IMR-90 (cell line): ENCODE results near the gene TMEM209. TPM values are rescaled to one million over a fixed set of nuclear protein-coding genes. Genes with fewer than 3 reads are reported as not detected.

Source experiments
- ATAC-seq: fragments of 200-7000 bp; cut with Tn5 transposase; 2 replicates; pipeline ENCODE4 v1.9.1; 2020; ENCODE audit warnings: low read depth, mild to moderate bottlenecking, moderate library complexity
- BruUV-seq: library from RNA; stranded (reverse); fragments of 400-500 nt; replicated peaks from 2 replicates; lab custom pipeline; 2021; lab: Mats Ljungman, UMichigan
- CTCF ChIA-PET: fragments of 300-600 bp; formaldehyde crosslinking; extraction: SDS; loops from one replicate; lab custom pipeline; 2021; ENCODE audit warnings: antibody characterized with exemption; lab: Yijun Ruan, JAX
- POLR2A ChIA-PET: fragments of 300-600 bp; sonication (Branson Sonifier 250); formaldehyde crosslinking; loops from one replicate; lab custom pipeline; 2022; ENCODE audit warnings: antibody characterized with exemption; ENCODE audit not compliant: unreplicated experiment; lab: Charles Lee
- DNase-seq: peaks from one replicate; pipeline ENCODE4 v3.0.0; 2013
- H2AFZ ChIP-seq: replicated peaks from 2 replicates; pipeline ENCODE3; 2013; ENCODE audit warnings: low read length, mild to moderate bottlenecking; ENCODE audit not compliant: poor library complexity
- H2AK5ac ChIP-seq: 2 replicates; pipeline ENCODE4 v1.6.1; 2013; ENCODE audit warnings: low read depth, low read length, inconsistent platforms
- H2AK9ac ChIP-seq: replicated peaks from 2 replicates; pipeline ENCODE3; 2013; ENCODE audit warnings: mild to moderate bottlenecking, low read depth, low read length, moderate library complexity; ENCODE audit not compliant: poor library complexity
- H2BK120ac ChIP-seq: 2 replicates; pipeline ENCODE4 v1.6.1; 2013; ENCODE audit warnings: low read depth, low read length, inconsistent platforms
- H2BK15ac ChIP-seq: 3 replicates; pipeline ENCODE4 v1.6.1; 2013; ENCODE audit warnings: low read depth, low read length, inconsistent platforms
- H2BK20ac ChIP-seq: 2 replicates; pipeline ENCODE4 v1.6.1; 2013; ENCODE audit warnings: low read depth, mild to moderate bottlenecking, inconsistent platforms, low read length, moderate library complexity
- H2BK5ac ChIP-seq: 2 replicates; pipeline ENCODE4 v1.6.1; 2013; ENCODE audit warnings: mild to moderate bottlenecking, low read depth, low read length, inconsistent platforms; ENCODE audit not compliant: poor library complexity, severe bottlenecking
- H3K14ac ChIP-seq: replicated peaks from 2 replicates; pipeline ENCODE4 v1.6.1; 2013; ENCODE audit warnings: low read depth, low read length, inconsistent platforms
- H3K18ac ChIP-seq: 2 replicates; pipeline ENCODE4 v1.6.1; 2013; ENCODE audit warnings: low read depth, low read length, control low read depth
- H3K23ac ChIP-seq: 2 replicates; pipeline ENCODE4 v1.6.1; 2013; ENCODE audit warnings: low read depth, low read length, inconsistent platforms
- H3K27ac ChIP-seq: 2 replicates; pipeline ENCODE4 v1.5.1; 2013; ENCODE audit warnings: mild to moderate bottlenecking, control low read depth, low read length; ENCODE audit not compliant: insufficient read depth
- H3K27me3 ChIP-seq: 2 replicates; pipeline ENCODE4 v1.6.1; 2013; ENCODE audit warnings: low read length; ENCODE audit not compliant: control insufficient read depth, insufficient read depth
- H3K36me3 ChIP-seq: 2 replicates; pipeline ENCODE4 v1.6.1; 2013; ENCODE audit warnings: low read length, mixed read lengths; ENCODE audit not compliant: control insufficient read depth, insufficient read depth
- H3K4ac ChIP-seq: 2 replicates; pipeline ENCODE4 v1.6.1; 2013; ENCODE audit warnings: low read depth, low read length, inconsistent platforms
- H3K4me1 ChIP-seq: 2 replicates; pipeline ENCODE4 v1.6.1; 2013; ENCODE audit warnings: low read length, mixed read lengths; ENCODE audit not compliant: control insufficient read depth, insufficient read depth
- H3K4me2 ChIP-seq: 2 replicates; pipeline ENCODE4 v1.6.1; 2013; ENCODE audit warnings: low read depth, mild to moderate bottlenecking, control low read depth, low read length, moderate library complexity
- H3K4me3 ChIP-seq: 2 replicates; pipeline ENCODE4 v1.5.1; 2013; ENCODE audit warnings: low read depth, mild to moderate bottlenecking, control low read depth, low read length, moderate library complexity; ENCODE audit not compliant: insufficient read depth
- H3K56ac ChIP-seq: 2 replicates; pipeline ENCODE4 v1.6.1; 2013; ENCODE audit warnings: low read length, inconsistent platforms; ENCODE audit not compliant: insufficient read depth; ENCODE audit errors: extremely low read depth
- H3K79me1 ChIP-seq, 2 experiments: 2 replicates each; pipeline ENCODE4 v1.6.1; 2013; ENCODE audit warnings: low read length in 2 of 2, inconsistent platforms in 1 of 2, low read depth in 1 of 2
- H3K9ac ChIP-seq: 2 replicates; pipeline ENCODE4 v1.6.1; 2013; ENCODE audit warnings: low read depth, low read length, control low read depth
- H3K9me1 ChIP-seq: 2 replicates; pipeline ENCODE4 v1.6.1; 2013; ENCODE audit warnings: low read length, inconsistent platforms; ENCODE audit not compliant: insufficient read depth
- H3K9me3 ChIP-seq: 2 replicates; pipeline ENCODE4 v1.6.1; 2013; ENCODE audit warnings: low read length; ENCODE audit not compliant: control insufficient read depth, insufficient read depth
- H4K20me1 ChIP-seq: 2 replicates; pipeline ENCODE4 v1.6.1; 2013; ENCODE audit warnings: low read length, inconsistent platforms; ENCODE audit not compliant: insufficient read depth
- H4K5ac ChIP-seq: 2 replicates; pipeline ENCODE4 v1.6.1; 2013; ENCODE audit warnings: mild to moderate bottlenecking, low read depth, low read length, control low read depth
- H4K8ac ChIP-seq, 2 experiments: 2 replicates each; pipeline ENCODE4 v1.6.1; 2013; ENCODE audit warnings: low read depth in 2 of 2, low read length in 2 of 2, control low read depth in 1 of 2, inconsistent platforms in 1 of 2
- H4K91ac ChIP-seq: 2 replicates; pipeline ENCODE4 v1.6.1; 2013; ENCODE audit warnings: low read depth, low read length, inconsistent platforms; ENCODE audit not compliant: insufficient read depth
- CEBPB ChIP-seq: IDR thresholded peaks from 2 replicates; pipeline ENCODE4 v1.6.1; 2012; ENCODE audit warnings: low read depth, low read length, improper control_type of control experiment
- CHD1 ChIP-seq: IDR thresholded peaks from 2 replicates; pipeline ENCODE4 v1.6.1; 2012; ENCODE audit warnings: low read depth, low read length, improper control_type of control experiment
- MXI1 ChIP-seq: IDR thresholded peaks from 2 replicates; pipeline ENCODE4 v1.6.1; 2012; ENCODE audit warnings: low read depth, mild to moderate bottlenecking, low read length, moderate library complexity, borderline replicate concordance
- NFE2L2 ChIP-seq: fragments of 150-350 bp; IDR thresholded peaks from 2 replicates; pipeline ENCODE4 v1.6.1; 2016; ENCODE audit warnings: low read depth, mild to moderate bottlenecking, low read length
- RCOR1 ChIP-seq: IDR thresholded peaks from 2 replicates; pipeline ENCODE4 v1.6.1; 2012; ENCODE audit warnings: mild to moderate bottlenecking, low read length, improper control_type of control experiment; ENCODE audit not compliant: insufficient replicate concordance
- SMC3 ChIP-seq: fragments of 150-350 bp; IDR thresholded peaks from 2 replicates; pipeline ENCODE4 v1.6.1; 2016; ENCODE audit warnings: low read depth, mild to moderate bottlenecking, antibody characterized with exemption, low read length, moderate library complexity
- WGBS, 2 experiments: methylation state at CpG; one replicate each; pipeline versions ENCODE4 v1.1.5 to v1.1.7; 2013; ENCODE audit warnings: missing lambda C conversion rate in 2 of 2; ENCODE audit not compliant: insufficient read length in 1 of 2; ENCODE audit errors: extremely low coverage in 2 of 2; 5-methylcytosine and 5-hydroxymethylcytosine counted together
- dilution Hi-C: fragments of 300-500 bp; cut with HindIII; formaldehyde crosslinking; loops from one replicate; pipeline ENCODE4 v1.14.3; 2018; ENCODE audit warnings: low sequenced_read_pairs; ENCODE audit not compliant: unreplicated experiment
- in situ Hi-C: fragments of 300-500 bp; cut with MboI; formaldehyde crosslinking; loops from 3 replicates; pipeline ENCODE4 v1.14.3; 2019; ENCODE audit warnings: low sequenced_read_pairs, inconsistent platforms, mixed read lengths
- intact Hi-C: fragments of 100-400 bp; cut with micrococcal nuclease; formaldehyde crosslinking; loops from 2 replicates; pipeline ENCODE4 v1.10.0; 2022
- polyA plus RNA-seq, 3 experiments: library from polyadenylated mRNA; depleted of rRNA; stranded (reverse); fragments of >200 nt; gene quantifications; 2 replicates each; pipeline ENCODE4 v1.2.3, GENCODE V29; 2012; ENCODE audit warnings: low replicate concordance in 1 of 3
- total RNA-seq: library from RNA; depleted of rRNA; stranded (reverse); fragments of >200 nt; gene quantifications from 2 replicates; pipeline ENCODE4 v1.2.3, GENCODE V29; 2012

TMEM209 gene
- total and polyA plus RNA-seq, 2 of the 4 experiments (the other 2 are of a cell fraction): 8.0 to 11.3 TPM

GRCh38 chr7:130221746-130222145 is 16.5 kb upstream of the TMEM209 start:
- peaks cover 2% of the 10 kb centered on the region; the same call in 1 of the 2 replicates for H3K27me3 ChIP-seq
- CTCF ChIA-PET: no interaction called here
- BruUV-seq: no TSS peak

More at GRCh38 chr7:130221746-130222145, 16.5 kb upstream of the TMEM209 start:
- Histone ChIP-seq H3K4me1 (no peaks in the 10 kb centered on the region; the same call in 1 of the 2 replicates), H3K4me2 (no peak overlapping the region), H3K27ac (no peak overlapping the region), H4K8ac (no peak overlapping the region), H3K9me3 (no peaks in the 10 kb centered on the region), H4K91ac (no peak overlapping the region), H3K4ac (no peak overlapping the region), H2AFZ (no peak overlapping the region), H3K79me1 (no peaks in the 10 kb centered on the region), H2BK120ac (no peak overlapping the region), H3K4me3 (no peak overlapping the region), H3K56ac (no peak overlapping the region), H3K14ac (no peak overlapping the region), H3K9me1 (no peaks in the 10 kb centered on the region), H2AK9ac (no peak overlapping the region), H2BK5ac (no peak overlapping the region), H4K20me1 (no peaks in the 10 kb centered on the region), H3K18ac (no peak overlapping the region), H2BK15ac (no peak overlapping the region), H3K36me3 (no peaks in the 10 kb centered on the region), H2BK20ac (no peak overlapping the region), H3K9ac (no peak overlapping the region), H3K23ac (no peak overlapping the region), H4K5ac (no peak overlapping the region), H2AK5ac (no peak overlapping the region)
- dilution Hi-C loops: no loop called here
- TF ChIP-seq MXI1 (no peak), SMC3 (no peak), CHD1 (no peak), NFE2L2 (no peak), CEBPB (no peak), RCOR1 (no peak)
- WGBS, 2 experiments: 89% methylated on average over 4 of the region's 4 CpGs; no CpG with 5 or more reads in 1 of the 2 experiments
- intact Hi-C loops: no loop called here
- POLR2A ChIA-PET: interaction anchor here (0.6 kb wide), 1 partner anchor 736 kb away, joined by 3 read pairs; no protein-coding TSS in a partner anchor
- DNase-seq (no peak), ATAC-seq (no peak)
- in situ Hi-C loops: no loop called here
